ENCODE results near the gene CAPN15.

Gene CAPN15

DNA sequence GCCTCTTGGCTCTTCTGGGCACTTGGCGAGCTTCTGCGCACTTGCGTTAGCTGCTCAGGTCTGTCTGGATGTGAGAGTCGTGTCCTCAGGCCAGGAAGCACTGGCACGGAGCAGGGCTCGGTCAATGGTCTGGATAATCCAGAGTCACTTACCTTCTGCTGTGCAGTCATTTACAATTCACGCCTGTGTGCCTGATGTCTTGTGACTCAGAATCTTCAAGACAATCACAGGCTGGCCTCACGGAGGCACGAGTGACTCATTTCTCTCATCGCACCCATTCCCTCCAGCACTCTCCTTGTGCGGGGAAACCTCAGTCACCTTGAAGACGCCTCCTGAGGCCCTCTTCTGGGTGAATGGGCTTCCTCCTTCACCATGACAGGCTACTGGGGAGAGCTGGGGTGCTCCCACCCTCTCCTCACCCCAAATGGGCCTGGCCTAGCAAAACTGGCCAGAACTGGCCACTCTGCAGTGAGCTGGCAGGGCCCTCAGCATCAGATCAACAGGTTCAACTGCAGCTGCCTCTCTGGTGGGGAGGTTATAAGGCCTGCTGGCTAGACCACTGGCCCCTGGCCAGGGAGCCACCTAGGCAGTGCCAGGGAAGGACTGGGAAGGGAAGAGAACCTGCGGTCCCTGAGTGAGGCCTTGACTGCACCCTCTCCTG lies 1.9 kb upstream of the CAPN15 start:
- peak; percentile 53 for DNase-seq (ENCODE audit: low spot score)

DNA sequence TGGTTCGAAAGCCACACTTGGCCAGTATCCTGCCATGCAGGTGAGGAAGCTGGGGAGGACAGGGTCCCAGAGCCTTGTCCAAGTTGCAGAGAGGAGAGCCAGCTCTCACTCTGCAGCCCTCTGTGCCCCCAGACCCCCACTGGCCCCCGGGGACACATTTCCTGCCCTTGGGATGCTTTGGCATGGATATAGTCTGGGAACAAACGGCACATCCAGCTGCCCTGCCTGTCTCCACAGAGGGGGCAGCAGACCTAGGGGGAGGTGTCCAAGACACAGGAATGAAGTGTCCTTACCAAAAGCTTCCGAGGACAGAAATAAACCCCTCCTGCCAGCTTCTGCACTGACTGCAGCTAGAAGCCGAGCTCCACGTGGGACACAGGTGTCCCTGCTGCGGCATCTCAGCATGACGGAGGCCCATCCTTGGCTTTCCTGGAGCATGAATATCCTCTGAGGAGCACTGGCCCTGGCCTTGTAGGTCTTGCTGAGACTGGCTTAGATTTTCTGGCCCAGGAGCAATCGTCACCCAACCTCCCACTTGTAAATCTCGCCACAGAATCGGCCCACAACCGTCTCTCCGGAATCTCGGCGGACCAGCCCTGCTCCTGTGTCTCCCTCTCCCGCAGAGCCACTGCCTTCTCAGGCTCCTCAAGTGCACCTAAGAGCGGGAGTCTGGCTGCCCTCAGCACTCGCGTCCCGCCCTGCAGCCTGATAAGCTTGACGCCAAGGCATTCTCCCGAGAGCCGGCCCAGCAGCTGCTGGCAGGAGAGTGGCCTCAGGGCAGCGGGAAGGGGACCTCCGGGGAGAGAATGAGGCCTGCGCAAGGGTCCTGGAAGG lies 1.1 kb upstream of the CAPN15 start:
- DNase-seq (ENCODE audit: low spot score) = no peak

DNA sequence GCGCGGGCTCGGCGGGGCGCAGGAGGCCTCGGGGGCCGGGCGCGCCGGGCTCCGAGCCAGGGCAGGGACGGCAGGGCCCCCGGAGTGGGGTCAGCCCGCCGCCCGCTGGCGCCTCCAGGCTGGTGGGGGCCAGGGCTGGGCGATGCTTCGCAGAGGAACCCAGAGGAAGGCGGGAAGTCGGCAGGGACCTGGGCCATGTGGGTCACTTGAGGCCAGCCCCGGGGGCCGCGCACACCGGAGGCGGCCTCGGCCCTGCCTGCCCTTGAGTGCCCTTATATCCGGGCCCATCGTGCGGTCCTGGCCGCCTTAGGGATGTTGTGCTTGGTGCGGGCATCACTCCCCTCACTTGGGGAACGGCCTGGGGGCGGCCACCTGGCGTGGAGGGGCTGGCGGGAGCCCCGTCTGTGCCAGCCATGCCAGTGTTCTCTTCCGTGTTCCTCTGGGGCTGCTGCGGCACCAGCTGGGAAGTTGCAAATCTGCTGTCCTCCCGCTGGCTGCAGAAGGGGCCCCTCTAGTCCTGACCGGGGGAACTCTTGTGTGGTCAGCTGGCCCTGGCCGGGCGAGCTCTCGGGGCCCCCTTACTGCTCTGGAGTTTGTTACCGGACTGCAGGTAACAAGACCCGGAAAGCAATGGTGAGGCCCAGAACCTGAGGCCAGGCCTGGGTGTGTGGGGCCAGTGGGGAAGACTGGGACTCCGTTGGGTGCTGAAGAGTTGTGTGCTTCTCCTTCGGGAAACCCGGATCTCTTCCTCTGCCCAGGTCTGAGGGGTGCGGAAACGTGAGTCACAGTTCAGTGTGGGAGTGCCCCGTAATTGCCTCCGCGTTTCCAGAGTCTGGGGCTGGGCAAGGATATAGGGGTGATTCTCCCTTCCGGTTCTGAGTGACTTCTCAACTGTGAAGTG lies 849 bp downstream of the CAPN15 start:
- peak; percentile 12 for DNase-seq (ENCODE audit: low spot score)

DNA sequence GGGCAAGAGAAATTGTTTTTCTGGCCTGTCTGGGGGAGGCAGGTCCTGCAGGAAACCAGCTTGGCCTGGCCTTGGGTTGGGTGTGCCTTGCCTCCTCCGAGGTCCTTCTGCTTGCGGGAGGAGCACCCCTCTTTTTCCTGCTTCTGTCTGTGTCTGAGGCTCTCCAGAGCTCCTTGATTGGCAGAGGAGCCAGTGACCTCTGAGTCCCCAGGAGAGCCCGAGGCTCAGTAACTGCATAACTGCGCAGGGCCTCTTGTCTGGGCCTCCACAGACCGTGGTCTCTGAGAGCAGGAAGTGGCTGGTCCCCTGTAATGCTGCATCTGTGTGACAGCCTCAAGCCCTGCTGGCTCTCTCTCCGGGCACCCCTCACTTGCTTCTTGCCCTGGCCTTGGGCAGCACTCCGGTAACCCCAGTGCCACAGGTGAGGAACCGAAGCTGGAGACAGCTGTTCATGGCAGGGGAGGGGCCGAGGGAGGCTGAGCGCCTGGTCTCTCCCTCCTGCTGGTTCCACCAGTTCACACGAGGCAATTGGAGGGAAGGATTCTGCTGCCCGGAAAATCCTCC lies 1.6 kb downstream of the CAPN15 start:
- DNase-seq (ENCODE audit: low spot score) = peak; percentile 17

DNA sequence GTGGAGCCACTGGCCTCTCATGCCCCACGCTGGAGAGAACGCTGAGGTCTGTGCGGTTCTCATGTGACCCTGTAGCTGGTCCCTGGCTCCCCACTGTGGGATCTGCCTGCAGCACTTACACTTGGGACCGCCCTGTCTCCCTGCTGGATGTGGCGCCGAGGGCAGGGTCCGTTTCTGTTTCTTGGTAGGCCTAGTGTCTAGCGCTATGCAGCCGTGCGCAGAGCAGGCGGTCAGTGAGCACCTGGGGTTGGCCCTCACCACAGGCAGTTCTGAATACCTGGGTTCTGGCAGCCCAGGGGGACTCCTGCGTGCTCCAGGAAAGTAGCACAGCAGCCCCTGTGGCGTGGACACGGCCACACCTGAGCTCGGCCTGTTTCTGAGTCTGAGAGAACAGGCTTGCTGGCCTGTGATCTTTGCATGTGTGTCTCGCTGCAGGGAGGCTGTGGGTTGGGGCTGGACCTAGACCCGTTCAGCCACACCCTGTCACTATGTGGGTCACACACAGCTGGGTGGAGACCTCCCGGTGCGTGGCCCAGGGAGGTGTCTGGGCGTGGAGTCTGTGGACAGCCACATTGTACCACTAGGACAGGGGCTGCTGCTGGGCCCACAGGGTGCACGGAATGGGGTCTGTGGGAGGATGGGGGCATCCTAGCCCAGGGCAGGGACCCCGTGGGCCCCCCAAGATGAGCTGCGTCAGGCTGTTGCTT lies 2.8 kb downstream of the CAPN15 start:
- DNase-seq (ENCODE audit: low spot score) = no peak

DNA sequence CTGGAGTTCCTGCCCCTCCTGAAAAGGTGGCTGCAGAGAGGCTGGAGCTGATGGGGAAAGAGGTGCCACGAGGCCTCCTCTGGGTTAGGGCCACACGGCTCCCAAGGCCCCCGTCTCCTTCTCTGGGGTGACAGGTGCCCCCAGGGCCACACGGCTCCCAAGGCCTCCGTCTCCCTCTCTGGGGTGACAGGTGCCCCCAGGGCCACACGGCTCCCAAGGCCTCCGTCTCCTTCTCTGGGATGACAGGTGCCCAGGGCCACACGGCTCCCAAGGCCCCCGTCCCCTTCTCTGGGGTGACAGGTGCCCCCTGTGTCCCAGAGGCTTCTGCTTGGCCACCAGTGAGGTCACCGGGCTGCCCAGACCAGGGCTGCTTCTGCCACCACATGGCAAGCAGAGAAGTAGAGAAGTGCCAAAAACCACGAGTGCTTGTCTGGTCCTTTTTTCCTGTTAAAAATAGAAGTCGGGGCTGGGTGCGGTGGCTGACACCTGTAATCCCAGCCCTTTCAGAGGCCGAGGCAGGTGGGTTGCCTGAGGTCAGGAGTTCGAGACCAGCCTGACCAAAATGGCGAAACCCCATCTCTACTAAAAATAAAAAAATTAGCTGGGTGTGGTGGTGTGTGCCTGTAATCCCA lies 4.1 kb downstream of the CAPN15 start:
- no peak for DNase-seq (ENCODE audit: low spot score)

DNA sequence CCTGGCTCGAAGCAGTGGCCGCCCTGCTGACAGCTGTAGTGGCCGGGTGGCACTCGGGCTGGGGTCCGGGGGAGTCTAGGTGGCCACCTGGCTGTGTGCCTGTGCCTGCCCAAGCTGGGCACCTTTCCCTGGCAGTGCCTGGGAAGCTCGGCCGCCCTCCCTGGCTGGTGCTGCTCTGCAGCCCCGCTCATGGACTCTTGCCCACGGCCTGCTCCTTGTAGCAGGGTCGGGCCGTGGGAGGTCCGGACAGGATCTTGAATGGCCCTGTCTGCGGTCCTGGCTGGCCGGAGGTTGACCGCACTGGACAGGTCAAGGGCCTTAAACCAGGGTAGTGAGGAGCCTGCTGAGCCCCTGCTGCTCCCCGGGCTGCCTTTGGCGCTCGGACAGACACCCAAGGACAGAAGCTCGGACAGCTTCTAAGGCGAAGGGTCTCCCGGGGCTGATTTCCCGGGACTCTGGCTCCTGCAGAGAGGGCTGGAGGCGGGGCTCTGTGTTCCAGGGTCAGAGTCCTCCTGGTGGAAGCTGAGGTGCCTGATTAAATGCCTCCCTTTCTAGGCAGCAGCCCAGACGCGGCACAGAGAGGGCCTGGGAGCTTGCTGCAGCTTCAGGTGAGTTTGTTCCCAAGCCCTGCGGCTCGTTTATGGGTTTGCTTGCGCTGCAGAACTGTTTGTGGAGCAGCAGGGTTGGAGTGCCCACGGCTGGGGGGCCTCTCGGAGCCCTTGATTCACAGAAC lies 6.0 kb downstream of the CAPN15 start:
- no peak for DNase-seq (ENCODE audit: low spot score)

DNA sequence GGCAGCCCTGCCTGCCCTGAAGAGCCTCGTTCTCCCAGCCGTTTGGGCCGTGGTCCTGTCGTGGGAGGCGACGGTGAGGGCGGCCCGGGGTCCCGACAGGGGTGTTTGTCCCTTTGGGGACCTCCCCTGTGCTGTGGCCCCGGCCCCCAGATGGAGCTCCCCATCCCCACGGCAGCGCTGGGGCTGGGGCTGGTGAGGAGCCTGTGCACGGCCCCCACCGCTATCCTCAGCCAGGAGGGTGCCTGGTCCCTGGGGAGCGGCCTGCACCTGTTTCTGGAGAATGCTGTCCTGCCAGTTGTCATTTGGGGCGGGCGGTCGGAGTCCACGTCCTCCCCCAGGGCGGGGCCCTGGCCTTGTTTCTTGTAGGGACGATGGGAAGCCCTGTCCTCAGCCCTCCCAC lies 6.6 kb downstream of the CAPN15 start:
- DNase-seq (ENCODE audit: low spot score) = no peak

DNA sequence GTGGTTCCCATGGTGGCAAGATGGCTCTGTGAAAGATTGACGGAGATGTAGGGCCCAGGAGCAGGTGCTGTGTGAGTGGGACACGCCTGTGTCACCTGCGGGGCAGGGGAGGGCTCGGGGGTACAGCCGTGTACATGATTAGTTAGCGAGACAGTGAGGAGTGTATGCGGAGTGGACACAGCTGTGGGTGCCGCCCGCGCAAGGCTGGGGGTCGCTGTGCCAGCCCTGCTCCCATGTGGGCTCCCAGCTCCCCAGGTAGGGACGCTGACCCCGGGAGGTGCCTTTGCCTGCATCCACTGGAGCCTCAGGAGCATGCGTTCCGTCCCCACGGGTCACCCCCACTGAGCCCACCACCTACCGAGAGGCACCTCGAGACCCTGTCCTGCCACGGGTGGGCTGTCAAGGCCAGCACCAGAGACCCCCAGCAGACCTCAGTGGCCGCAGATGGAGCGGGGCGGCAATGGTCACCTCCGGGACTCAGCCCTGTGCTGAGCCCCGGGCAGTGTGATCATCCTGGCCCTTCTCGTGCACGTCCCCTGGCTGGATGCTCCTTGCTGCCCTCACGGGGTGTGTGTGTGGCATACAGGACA lies 7.4 kb downstream of the CAPN15 start:
- no peak for DNase-seq (ENCODE audit: low spot score)

DNA sequence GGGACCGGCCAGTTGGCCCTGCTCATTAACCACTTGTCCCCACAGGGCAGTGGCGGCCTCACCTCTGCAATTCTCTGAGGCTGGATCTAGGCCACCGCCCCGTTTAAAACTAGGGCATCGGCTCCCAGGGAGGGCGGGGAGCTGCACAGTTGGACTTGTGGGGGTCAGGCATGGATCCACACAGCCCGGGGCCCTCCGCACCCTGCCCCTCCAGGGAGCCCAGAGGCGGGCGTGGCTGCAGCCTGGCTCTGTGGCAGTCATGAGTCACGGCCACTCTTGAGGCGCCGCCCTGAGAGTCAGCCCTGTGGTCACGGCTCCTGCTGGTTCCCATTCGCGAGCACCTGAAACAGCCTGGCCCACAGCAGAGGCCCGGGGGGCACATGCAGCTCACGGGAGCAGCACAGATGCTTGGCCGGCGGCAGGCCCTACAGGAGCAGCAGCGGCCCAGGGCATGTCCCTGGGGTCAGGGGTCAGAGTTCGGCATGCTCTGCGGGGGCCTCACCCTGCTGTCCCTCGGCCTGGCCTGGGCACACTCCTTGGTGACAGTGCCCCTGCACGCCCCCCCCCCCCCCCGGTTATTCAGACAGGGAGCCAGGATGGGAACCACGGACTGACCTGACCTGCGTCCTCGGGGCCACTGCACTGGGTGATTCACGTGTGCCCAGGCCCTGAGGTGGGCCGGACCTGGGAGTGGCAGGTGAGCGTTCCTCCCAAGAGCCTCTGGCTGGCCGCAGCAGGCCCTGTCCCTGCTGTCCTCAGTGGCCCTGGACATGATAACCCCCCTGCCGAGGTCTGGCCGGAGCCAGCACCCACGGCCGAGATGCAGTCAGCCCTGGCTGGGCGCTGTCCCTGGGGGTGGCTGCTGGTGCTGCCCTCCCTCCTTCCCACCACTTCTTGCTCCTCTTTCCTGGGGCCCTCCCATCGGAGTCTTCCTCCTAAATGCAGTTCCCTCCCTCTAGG lies 8.2 kb downstream of the CAPN15 start:
- no peak for DNase-seq (ENCODE audit: low spot score)

DNA sequence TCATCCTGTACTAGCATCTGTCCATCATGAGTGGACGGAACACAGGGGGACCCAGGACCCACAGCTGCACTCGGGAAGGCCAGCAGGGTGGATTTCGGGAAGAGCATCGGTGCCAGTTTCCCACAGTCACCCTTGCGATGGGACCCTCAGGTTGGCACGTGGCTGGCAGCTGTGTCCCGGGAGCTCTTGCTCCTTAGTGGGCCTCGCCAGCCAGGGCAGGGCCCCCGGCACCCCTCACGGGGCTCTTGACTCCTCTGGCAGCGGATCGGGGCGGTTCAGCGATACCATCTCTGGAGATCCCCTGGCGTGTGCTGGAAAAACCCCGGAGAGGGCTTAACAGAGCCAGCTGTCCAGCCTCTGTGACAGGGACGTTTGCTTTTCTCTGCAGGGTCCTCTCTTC lies 9.2 kb downstream of the CAPN15 start:
- DNase-seq (ENCODE audit: low spot score) = no peak

DNA sequence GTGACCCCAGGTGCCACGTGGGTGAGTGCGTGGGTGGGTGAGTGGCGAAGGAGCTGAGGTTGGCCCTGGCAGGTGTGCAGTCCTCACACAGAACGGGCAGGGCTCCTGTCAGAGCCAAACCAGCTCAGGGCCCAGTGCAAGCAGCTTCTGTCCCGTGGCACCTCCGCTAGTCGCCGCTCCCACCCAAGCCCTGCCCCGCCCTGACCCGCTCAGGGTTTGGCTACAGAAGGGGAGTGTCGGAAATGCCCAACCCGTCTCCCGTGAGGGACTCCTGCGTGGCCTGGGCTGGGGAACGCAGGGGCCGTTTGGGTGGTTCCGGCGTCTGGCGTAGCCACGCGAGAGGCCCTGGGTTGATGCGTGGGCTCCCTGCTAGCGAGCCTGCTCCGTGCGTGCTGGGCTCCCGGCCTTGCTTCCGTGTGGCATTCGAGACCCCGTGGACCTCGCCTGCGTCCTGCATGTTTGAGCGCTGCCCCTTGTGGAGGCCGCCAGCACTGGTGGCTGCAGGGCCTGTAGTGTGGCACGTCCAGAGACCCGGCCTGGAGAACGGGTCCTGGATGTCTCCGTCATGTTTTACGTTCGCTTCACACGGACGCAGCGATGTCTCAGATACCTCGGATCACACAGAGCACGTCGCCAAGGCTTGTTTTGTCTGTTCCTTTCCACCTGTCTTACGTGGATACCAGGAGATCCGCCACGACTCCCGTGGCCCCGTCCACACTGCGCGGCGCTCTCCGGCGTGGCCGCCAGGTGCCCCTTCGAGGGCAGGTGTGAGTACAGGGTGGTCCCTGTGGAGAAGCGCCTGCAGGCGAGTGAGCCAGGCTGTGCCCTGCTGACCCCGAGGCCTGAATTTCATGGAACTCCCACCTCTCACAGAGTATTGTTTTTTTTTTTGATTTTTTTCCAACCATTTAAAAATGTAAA lies 10.2 kb downstream of the CAPN15 start:
- DNase-seq (ENCODE audit: low spot score) = no peak

DNA sequence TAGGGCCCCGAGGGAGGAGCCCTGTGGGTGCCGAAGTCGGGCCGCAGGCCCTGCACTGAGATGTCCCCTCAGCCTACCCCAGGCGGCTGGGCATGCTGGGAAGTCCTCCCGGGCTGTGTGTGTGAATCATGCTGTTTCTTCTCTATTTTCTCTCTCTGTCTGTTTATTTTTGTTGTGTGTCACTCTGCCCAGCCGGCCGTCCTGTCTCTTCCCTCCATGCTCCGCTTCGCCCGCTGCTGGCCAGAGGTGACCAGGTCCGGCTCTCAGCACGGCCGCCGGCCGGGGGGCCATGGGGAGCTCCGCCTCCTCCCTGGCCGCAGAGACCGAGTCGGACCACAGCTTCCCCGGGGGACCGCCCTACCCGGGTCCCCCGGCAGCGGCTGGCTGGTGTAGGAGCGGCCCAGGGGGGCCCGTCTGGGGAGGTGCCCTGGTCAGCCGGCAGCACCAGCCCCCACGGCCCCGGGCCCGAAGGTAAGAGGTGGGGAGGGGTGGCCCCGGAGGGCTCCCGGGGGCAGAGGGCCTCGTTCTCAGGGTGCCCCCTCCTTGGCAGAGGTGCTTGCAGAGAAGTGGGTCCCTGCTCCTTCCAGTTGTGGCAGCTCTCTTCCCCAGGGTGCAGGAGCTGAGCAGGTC lies 12.5 kb downstream of the CAPN15 start:
- no peak for DNase-seq (ENCODE audit: low spot score)

DNA sequence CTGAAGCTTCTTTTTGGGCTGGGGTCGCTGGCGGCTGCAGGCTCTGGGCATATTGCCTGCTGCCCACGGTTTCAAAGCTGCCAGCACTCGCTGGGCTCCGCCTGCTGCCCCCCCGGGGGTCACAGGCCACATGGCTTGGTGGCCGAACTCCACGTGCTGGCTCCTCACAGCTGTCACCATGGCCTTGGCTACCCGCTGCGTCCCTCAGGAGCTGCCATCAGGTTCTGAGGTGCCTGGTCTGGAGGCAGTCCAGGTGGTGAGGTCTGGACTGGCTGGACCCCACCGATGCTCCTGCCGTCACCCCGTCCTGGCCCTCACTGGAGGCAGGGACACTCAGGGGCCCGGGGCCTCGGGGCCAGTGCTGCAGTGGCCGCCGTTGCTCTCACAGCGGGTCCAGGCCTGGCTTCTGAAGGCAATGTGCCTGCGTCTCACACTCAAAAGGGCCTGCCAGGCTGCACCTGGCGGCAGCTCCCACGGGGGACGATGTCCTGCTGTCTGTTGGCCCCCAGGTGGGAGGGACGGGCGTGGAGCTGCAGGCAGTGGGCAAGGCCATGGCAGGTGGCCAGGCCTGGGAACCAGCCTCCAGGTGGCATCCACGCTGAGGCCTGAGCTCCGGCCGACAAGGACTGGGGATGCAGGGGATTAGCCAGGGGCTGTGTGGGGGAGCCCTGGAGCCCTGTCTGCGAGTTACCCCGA lies 13.3 kb downstream of the CAPN15 start:
- no peak for DNase-seq (ENCODE audit: low spot score)

DNA sequence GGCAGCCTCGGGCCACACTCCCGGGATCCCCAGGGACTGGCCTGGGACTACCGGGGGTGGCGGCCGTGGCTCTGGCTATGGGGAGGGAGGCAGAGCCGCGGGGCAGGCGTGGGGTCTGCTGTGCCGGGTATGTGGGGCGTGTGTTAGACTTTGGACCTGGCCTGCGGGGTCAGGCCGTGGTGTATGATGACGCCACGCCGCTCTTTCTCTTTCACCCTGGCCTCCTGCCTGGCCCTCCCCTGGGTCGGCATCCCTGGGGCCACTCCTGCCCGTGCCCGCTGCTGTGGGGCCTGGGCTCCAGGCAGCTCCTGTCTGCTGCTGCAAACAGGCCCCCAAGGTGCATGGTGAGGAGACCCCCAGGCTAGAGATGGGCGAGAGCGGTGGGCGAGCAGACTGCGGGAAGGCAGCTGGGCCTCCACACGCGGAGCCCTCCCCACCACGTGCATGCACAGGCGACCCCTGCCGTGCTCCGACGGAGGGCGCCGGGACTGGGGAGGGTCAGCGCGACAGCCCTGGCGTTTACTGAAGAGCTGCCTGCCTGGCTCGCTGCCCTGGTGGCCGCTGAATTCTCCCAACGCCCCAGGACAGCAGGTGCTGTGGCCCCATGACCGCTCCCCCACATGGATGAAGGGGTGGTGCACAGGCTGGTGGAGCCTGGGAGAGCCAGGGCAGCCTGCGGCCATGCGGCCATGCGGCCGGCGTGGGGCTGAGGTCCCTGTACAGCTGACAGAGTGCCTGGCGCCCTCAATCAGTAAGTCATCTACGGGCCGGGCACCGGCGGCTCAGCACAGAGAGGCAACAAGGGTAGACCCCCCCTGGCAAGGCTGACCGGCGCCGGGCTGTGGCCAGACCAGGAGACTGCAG lies 16.0 kb downstream of the CAPN15 start:
- DNase-seq (ENCODE audit: low spot score) = no peak

DNA sequence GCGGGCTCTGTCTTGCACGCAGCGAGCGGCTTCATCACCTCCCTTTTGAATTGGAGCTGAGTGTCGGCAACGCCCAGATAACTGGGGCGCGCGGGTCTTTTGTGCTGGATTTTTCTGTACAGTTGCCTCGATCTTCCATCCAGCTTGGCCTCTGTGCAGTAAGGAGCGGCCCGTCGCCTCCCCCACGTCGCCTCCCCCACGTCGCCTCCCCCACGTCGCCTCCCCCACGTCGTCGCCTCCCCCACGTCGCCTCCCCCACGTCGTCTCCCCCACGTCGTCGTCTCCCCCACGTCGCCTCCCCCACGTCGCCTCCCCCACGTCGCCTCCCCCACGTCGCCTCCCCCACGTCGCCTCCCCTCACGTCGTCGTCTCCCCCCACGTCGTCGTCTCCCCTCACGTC lies 17.0 kb downstream of the CAPN15 start:
- DNase-seq (ENCODE audit: low spot score) = no peak

All from CD4-positive, alpha-beta T cell treated with Interleukin-6 at 100 ng/mL for 8 hours (primary cell).